T-cell (primary cell): Measurements from ENCODE around the gene MEOX2. TPM values are rescaled to one million over a fixed set of nuclear protein-coding genes. Genes with fewer than 3 reads are reported as not detected.

Source experiments
- ATAC-seq, 4 experiments: fragments of 200-7000 bp in 3 of 4; fragments of 150-1000 bp in 1 of 4; cut with Tn5 transposase; replicated peaks in 1 of 4; 1 replicate in 3 of 4; 2 replicates in 1 of 4; pipeline ENCODE4 v1.10.0; 2021; ENCODE audit warnings: moderate library complexity in 3 of 4, mild to moderate bottlenecking in 2 of 4, moderate number of reproducible peaks in 1 of 4
- CTCF ChIA-PET, 2 donors: fragments of 300-600 bp; sonication (Branson Sonifier 250); formaldehyde crosslinking; loops; one replicate each; lab custom pipeline; 2022; ENCODE audit warnings: antibody characterized with exemption in 2 of 2; lab: Charles Lee
- POLR2A ChIA-PET, 2 donors: fragments of 300-600 bp; sonication (Branson Sonifier 250); formaldehyde crosslinking; loops; one replicate each; lab custom pipeline; 2022; ENCODE audit warnings: antibody characterized with exemption in 2 of 2; lab: Charles Lee
- DNase-seq, 35 experiments: peaks; one replicate each; pipeline versions ENCODE4 v3.0.0 to v3.0.0-alpha.2; 2013 to 2023
- H3K27ac ChIP-seq: one replicate; pipeline ENCODE4 v1.5.1; 2013; ENCODE audit warnings: low read length
- H3K27me3 ChIP-seq, 2 experiments: replicated peaks in 1 of 2; 1 replicate in 1 of 2; 2 replicates in 1 of 2; pipeline versions ENCODE4 v1.6.1 to v1.7.0; 2013; ENCODE audit warnings: low read length in 1 of 2, mixed read lengths in 1 of 2; ENCODE audit not compliant: control insufficient read depth in 2 of 2, insufficient read depth in 2 of 2; ENCODE audit errors: extremely low read depth in 1 of 2
- H3K36me3 ChIP-seq, 2 donors: 1 replicate in 1 of 2; 2 replicates in 1 of 2; pipeline versions ENCODE4 v1.6.1 to v1.7.0; 2013; ENCODE audit warnings: low read length in 1 of 2; ENCODE audit not compliant: control insufficient read depth in 2 of 2, insufficient read depth in 1 of 2; ENCODE audit errors: extremely low read depth in 1 of 2
- H3K4me1 ChIP-seq, 2 experiments: 1 replicate in 1 of 2; 2 replicates in 1 of 2; pipeline versions ENCODE4 v1.6.1 to v1.7.0; 2013; ENCODE audit warnings: low read length in 2 of 2, mixed read lengths in 1 of 2; ENCODE audit not compliant: insufficient read depth in 2 of 2, control insufficient read depth in 1 of 2; ENCODE audit errors: extremely low read depth in 1 of 2
- H3K4me3 ChIP-seq, 2 donors: 1 replicate in 1 of 2; 2 replicates in 1 of 2; pipeline versions ENCODE4 v1.5.1 to v1.7.0; 2013; ENCODE audit warnings: mild to moderate bottlenecking in 2 of 2, low read length in 1 of 2, moderate library complexity in 1 of 2; ENCODE audit not compliant: control insufficient read depth in 1 of 2; ENCODE audit errors: extremely low read depth in 1 of 2
- H3K9me3 ChIP-seq: 2 replicates; pipeline ENCODE4 v1.7.0; 2013
- H3K27ac Mint-ChIP-seq, 2 donors: one replicate each; pipeline ENCODE4 v1.8.0; 2020 to 2021; ENCODE audit warnings: mild to moderate bottlenecking in 2 of 2, mixed read lengths in 2 of 2
- H3K27me3 Mint-ChIP-seq, 2 donors: one replicate each; pipeline ENCODE4 v1.8.0; 2021 to 2022; ENCODE audit warnings: mixed read lengths in 2 of 2
- H3K36me3 Mint-ChIP-seq: one replicate; pipeline ENCODE4 v1.8.0; 2021; ENCODE audit warnings: mixed read lengths
- H3K4me1 Mint-ChIP-seq, 3 donors: one replicate each; pipeline ENCODE4 v1.8.0; 2020 to 2022; ENCODE audit warnings: mixed read lengths in 3 of 3, mild to moderate bottlenecking in 1 of 3
- H3K4me3 Mint-ChIP-seq, 3 donors: one replicate each; pipeline ENCODE4 v1.8.0; 2020 to 2022; ENCODE audit warnings: mild to moderate bottlenecking in 3 of 3, mixed read lengths in 3 of 3, moderate library complexity in 3 of 3
- H3K9me3 Mint-ChIP-seq, 3 donors: one replicate each; pipeline ENCODE4 v1.8.0; 2020 to 2022; ENCODE audit warnings: mixed read lengths in 3 of 3
- WGBS: methylation state at CpG from one replicate; pipeline ENCODE4 v1.1.5; 2013; ENCODE audit warnings: missing lambda C conversion rate; ENCODE audit not compliant: insufficient coverage; 5-methylcytosine and 5-hydroxymethylcytosine counted together
- total RNA-seq, 35 experiments: library from RNA in 6 of 35; stranded (reverse) in 6 of 35; fragments of 120-200 nt in 1 of 35; gene quantifications; one replicate each; pipeline versions ENCODE4 v1.2.1 to v1.2.4 and lab custom pipeline; 2013 to 2026

The MEOX2 gene
- total RNA-seq, 5 donors from 2014 or later (not counting 1 experiment from before 2014, with no cell fraction given), result 0.12 TPM; not detected in 4

- H3K9me3 Mint-ChIP-seq, result peaks cover 0 to 3% (median 0%) of the 10 kb centered on the region in 3 donors
- H3K4me3 Mint-ChIP-seq, result no peak overlapping the region
- no peaks in the 10 kb centered on the region for H3K36me3 ChIP-seq
- H3K4me3 ChIP-seq, result no peak overlapping the region
- H3K27ac Mint-ChIP-seq, result no peak overlapping the region
- H3K27me3 Mint-ChIP-seq, result peaks cover 2 to 3% of the 10 kb centered on the region in 2 donors
- ATAC-seq, result no peak
- no peak overlapping the region for H3K27ac ChIP-seq
- no peaks in the 10 kb centered on the region for H3K9me3 ChIP-seq
- DNase-seq, result no peak
- H3K27me3 ChIP-seq, result no peaks in the 10 kb centered on the region
- CTCF ChIA-PET, result no interaction called here
- POLR2A ChIA-PET, result interaction anchor here (0.6 to 0.7 kb wide), 2 partner anchors 48 to 763 kb away, joined by 3 read pairs; no protein-coding TSS in a partner anchor
- no CpG with 5 or more reads among the region's 1 CpG for WGBS
- no peaks in the 10 kb centered on the region for H3K4me1 ChIP-seq
- no peaks in the 10 kb centered on the region for H3K36me3 Mint-ChIP-seq
- H3K4me1 Mint-ChIP-seq, result no peaks in the 10 kb centered on the region
Observed at GRCh38 chr7:15679306-15679705, 7.2 kb downstream of the MEOX2 start.

GRCh38 chr7:15678653-15679052, 7.8 kb downstream of the MEOX2 start:
- Histone ChIP-seq H3K27ac (no peak overlapping the region), H3K4me1 (no peaks in the 10 kb centered on the region), H3K36me3 (no peaks in the 10 kb centered on the region), H3K9me3 (no peaks in the 10 kb centered on the region), H3K27me3 (no peaks in the 10 kb centered on the region), H3K4me3 (no peak overlapping the region)
- DNase-seq (no peak), ATAC-seq (no peak)
- H3K4me1 Mint-ChIP-seq, result no peaks in the 10 kb centered on the region
- H3K27ac Mint-ChIP-seq, result no peak overlapping the region
- ChIA-PET CTCF (no interaction called here), POLR2A (interaction anchor here in 1 of 2 donors (0.7 kb wide), 1 partner anchor 48 kb away, joined by 3 read pairs; no protein-coding TSS in a partner anchor)
- H3K4me3 Mint-ChIP-seq, result no peak overlapping the region
- no peaks in the 10 kb centered on the region for H3K27me3 Mint-ChIP-seq
- no peaks in the 10 kb centered on the region for H3K36me3 Mint-ChIP-seq
- no CpG with 5 or more reads among the region's 3 CpGs for WGBS
- peaks cover 0 to 7% (median 0%) of the 10 kb centered on the region in 3 donors for H3K9me3 Mint-ChIP-seq

DNA sequence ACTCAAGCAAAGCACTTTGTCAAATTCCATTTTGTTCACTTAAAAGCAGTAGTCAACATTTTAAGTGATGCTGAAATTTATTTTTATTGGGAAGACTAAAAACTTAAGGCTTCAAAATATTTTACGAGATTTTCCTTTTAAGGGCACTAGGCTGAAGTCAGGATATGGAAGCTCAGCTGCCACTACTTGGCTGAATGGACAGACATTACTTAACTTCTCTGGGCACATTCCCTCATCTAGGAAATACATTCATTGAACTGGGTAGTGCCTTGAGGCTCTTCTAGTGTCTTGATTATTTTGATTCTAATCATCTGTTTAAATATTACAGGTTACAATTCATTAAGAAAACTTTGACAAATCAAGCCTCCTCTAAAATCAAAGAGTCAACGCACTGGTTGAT, 11.1 kb downstream of the MEOX2 start:
- Histone ChIP-seq H3K27me3 (no peaks in the 10 kb centered on the region), H3K27ac (no peak overlapping the region), H3K4me3 (no peak overlapping the region), H3K9me3 (no peaks in the 10 kb centered on the region), H3K36me3 (no peaks in the 10 kb centered on the region), H3K4me1 (no peaks in the 10 kb centered on the region)
- 88% methylated on average over 1 of the region's 2 CpGs for WGBS
- ChIA-PET POLR2A (interaction anchor here in 1 of 2 donors (0.6 kb wide), 1 partner anchor 20 kb away, joined by 3 read pairs; no protein-coding TSS in a partner anchor), CTCF (no interaction called here)
- Mint-ChIP-seq H3K27me3 (no peaks in the 10 kb centered on the region), H3K36me3 (no peaks in the 10 kb centered on the region), H3K4me1 (no peaks in the 10 kb centered on the region), H3K9me3 (peaks cover 0 to 7% (median 4%) of the 10 kb centered on the region in 3 donors), H3K4me3 (no peak overlapping the region), H3K27ac (no peak overlapping the region)
- ATAC-seq (no peak), DNase-seq (no peak)

GRCh38 chr7:15674586-15674985, 11.9 kb downstream of the MEOX2 start:
- POLR2A ChIA-PET, result no interaction called here
- no peak for DNase-seq
- H3K27me3 ChIP-seq, result no peaks in the 10 kb centered on the region
- no peak overlapping the region for H3K27ac ChIP-seq
- H3K4me1 ChIP-seq, result no peaks in the 10 kb centered on the region
- CTCF ChIA-PET, result no interaction called here
- no peaks in the 10 kb centered on the region for H3K9me3 ChIP-seq
- Mint-ChIP-seq H3K4me1 (no peaks in the 10 kb centered on the region), H3K27ac (no peak overlapping the region), H3K27me3 (no peaks in the 10 kb centered on the region), H3K4me3 (no peak overlapping the region), H3K36me3 (no peaks in the 10 kb centered on the region), H3K9me3 (peaks cover 0 to 7% (median 4%) of the 10 kb centered on the region in 3 donors)
- H3K36me3 ChIP-seq, result no peaks in the 10 kb centered on the region
- H3K4me3 ChIP-seq, result no peak overlapping the region
- no peak for ATAC-seq

- Mint-ChIP-seq H3K27ac (no peak overlapping the region), H3K4me1 (no peaks in the 10 kb centered on the region), H3K4me3 (no peak overlapping the region), H3K9me3 (peaks cover 2 to 8% (median 8%) of the 10 kb centered on the region in 3 donors), H3K36me3 (no peaks in the 10 kb centered on the region), H3K27me3 (no peaks in the 10 kb centered on the region)
- Histone ChIP-seq H3K4me3 (no peak overlapping the region), H3K27ac (no peak overlapping the region), H3K4me1 (no peaks in the 10 kb centered on the region), H3K36me3 (no peaks in the 10 kb centered on the region), H3K27me3 (no peaks in the 10 kb centered on the region), H3K9me3 (no peaks in the 10 kb centered on the region)
- WGBS, result 87% methylated on average over 5 of the region's 10 CpGs
- DNase-seq, result no peak
- ChIA-PET POLR2A (no interaction called here), CTCF (no interaction called here)
- ATAC-seq, result no peak
Observed at GRCh38 chr7:15669443-15670090, 16.9 kb downstream of the MEOX2 start.

GRCh38 chr7:15667991-15668390, 18.5 kb downstream of the MEOX2 start:
- Mint-ChIP-seq H3K4me1 (no peaks in the 10 kb centered on the region), H3K9me3 (peaks cover 2 to 8% (median 4%) of the 10 kb centered on the region in 3 donors), H3K36me3 (no peaks in the 10 kb centered on the region), H3K27me3 (no peaks in the 10 kb centered on the region), H3K27ac (no peak overlapping the region), H3K4me3 (no peak overlapping the region)
- POLR2A ChIA-PET, result no interaction called here
- no peak overlapping the region for H3K27ac ChIP-seq
- no peaks in the 10 kb centered on the region for H3K9me3 ChIP-seq
- WGBS, result no CpG with 5 or more reads among the region's 5 CpGs
- H3K4me1 ChIP-seq, result no peaks in the 10 kb centered on the region
- CTCF ChIA-PET, result no interaction called here
- H3K36me3 ChIP-seq, result no peaks in the 10 kb centered on the region
- DNase-seq (no peak), ATAC-seq (no peak)
- H3K4me3 ChIP-seq, result no peak overlapping the region
- H3K27me3 ChIP-seq, result no peaks in the 10 kb centered on the region
